GM19351 (cell line): ENCODE data around the gene RPL36AL.

ENCODE experiments used
- ATAC-seq: cut with Tn5 transposase; IDR thresholded peaks from one replicate; pipeline ENCODE4 v1.9.1; 2021; ENCODE audit warnings: mild to moderate bottlenecking, moderate library complexity; ENCODE audit not compliant: unreplicated experiment

RPL36AL gene

DNA sequence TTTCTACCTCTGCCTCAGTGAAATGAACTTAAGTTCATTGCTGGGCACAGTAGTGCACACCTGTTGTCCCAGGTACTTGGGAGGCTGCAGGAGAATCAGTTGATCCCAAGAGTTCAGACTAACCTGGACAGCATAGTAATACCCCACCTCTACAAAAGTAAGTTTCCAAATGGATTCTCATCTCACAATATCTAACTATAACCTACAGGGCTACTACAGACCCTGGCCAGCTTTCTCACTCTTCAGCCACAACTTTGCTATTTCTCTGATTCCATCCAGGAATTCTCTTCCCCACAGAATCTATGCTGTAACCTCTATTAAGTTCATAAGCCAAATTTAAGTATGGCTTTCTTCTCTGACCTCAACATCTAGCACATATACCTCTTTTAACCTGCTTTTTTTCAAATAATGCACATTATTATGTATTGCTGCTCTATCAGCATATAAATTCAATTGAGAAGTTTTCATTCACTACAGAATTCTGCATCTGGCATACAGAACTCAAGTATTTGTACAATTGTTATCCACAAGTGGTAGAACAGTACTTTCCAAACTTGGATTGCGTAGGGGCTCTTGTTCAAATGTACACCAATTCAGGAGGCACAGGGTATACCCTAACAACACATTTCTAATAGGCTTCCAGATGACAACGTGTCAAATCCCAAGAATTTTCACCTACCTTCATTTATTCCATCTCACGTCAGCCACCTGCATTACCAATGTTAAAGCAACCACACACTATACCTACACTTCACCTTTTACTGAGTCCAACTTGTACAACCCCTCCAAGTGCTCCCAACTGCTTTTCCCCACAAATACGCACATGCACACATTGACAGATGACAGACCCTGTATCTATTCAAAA lies 38.1 kb downstream of the RPL36AL start:
- ATAC-seq, result no peak

DNA sequence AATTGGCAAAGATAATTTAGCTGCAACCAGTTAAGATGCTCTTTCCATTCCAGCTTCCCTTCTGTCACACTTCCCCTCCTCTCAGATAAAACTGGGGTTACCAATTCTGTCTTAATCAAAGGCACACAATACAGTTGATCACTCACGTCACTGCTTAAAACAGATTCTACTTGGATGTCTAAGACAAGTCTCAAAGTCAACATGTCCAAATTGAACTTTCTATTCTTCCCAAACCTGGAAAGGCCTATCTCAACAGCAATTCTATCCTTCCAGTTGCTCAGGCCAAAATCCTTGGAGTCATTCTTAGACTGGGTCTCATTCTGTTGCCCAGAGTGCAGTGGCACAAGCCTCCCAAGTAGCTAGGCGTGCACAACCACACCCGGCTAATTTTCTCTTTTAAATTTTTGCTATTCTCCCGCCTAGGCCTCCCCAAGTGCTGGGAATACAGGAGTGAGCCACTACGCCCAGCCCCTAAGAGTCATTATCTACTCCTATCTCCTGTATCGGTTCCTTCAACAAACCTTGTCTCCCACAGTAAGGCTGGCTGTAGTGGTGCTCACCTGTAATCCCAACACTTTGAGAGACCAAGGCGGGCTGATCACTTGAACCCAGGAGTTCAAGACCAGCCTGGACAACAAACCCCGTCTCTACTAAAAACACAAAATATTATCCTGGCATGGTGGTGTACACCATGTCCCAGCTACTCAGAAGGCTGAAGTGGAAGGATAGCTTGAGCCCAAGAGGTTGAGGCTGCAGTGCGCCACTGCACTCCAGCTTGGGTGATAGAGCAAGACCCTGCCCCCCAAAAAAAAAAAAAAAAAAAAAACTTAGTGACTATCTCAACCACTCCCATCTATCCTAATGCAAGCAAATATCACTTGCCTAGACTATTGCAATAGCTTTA lies 39.0 kb downstream of the RPL36AL start:
- ATAC-seq, result no peak

DNA sequence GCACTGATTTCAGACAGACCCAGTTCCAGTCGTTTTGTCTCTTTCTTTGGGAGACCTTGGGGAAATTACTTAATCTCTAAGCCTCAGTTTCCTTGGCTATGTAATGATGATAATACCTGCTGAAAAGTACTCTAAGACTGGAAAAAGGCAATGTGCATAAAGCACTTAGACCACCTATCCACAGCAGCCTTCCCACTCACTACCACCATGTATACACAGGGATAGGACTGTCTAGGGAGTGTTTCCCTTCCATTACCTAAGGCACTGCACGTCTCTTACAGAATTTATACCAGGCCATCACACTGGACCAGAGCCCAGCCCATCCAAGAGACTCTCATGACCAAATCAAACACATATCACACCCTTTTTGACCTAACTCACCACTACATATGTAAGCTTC lies 40.6 kb downstream of the RPL36AL start:
- ATAC-seq, result no peak

DNA sequence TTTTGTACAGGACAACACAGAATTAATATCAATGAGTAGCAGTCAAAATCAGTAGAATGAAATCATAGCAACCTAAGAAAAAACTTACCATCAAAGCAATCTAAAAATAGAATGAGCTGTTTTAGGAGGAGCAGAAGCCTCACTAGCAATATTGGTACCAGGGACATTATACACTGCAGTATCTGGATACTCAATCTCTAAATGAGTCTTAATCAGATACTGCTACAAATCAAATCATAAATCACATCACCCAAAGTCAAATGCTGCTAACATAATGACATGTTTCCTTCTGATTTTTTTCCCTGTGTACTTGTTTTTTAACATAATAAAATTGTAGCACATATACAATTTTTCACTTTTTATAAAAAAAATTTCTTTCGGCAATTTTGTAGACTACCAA lies 42.3 kb downstream of the RPL36AL start:
- no peak for ATAC-seq

DNA sequence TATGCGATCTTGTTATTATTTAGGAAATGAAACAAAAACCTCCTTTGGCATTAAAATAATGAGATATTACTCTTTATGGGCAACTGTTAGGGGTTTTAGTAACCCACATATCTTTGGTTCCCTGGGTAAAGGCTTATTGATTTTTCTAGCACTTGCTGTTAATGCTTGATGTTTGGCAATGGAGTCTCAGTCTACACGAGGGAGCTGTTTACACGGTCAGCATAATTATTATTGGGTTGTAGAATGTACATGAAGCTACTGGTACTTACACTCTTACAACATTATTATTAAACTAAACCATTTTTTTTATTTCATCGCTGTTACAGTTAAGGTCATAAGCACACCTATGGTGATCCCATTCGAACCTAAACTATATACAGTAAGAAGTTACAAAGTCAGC lies 46.4 kb downstream of the RPL36AL start:
- no peak for ATAC-seq

DNA sequence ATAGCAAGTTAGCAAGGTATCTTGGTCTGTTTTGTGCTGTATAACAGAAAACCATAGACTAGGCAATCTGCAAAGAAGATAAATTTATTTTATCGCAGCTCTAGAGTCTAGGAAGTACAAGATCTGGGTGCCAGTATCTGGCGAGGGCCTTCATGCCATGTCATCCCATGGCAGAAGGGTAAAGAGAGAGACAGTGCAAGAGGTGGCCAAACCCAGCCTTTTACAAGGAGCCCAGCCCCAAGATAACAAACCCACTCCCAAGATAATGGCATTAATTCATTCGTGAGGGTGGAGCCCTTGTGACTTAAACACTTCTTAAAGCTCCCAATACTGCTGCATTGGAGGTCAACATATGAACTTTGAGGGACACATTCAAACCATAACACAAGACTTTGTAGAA lies 51.1 kb downstream of the RPL36AL start:
- ATAC-seq, result no peak
